Heart right ventricle (tissue), 16 donors: ENCODE measurements around the gene CELSR1. TPM values are rescaled to one million over a fixed set of nuclear protein-coding genes. Genes with fewer than 3 reads are reported as not detected.

Experiments
- ATAC-seq, 8 donors: fragments of 200-7000 bp; cut with Tn5 transposase; one replicate each; pipeline ENCODE4 v1.9.1; 2020; ENCODE audit warnings: mild to moderate bottlenecking in 8 of 8, moderate library complexity in 8 of 8, moderate number of reproducible peaks in 1 of 8
- DNase-seq, 2 donors: peaks; one replicate each; pipeline ENCODE4 v3.0.0-alpha.2; 2020
- H3K27ac ChIP-seq, 10 donors: fragments of 200-600 bp; sonication (generic) in 2 of 10; one replicate each; pipeline versions ENCODE4 v1.5.0 to v1.8.0; 2020 to 2022; ENCODE audit warnings: mild to moderate bottlenecking in 3 of 10
- H3K27me3 ChIP-seq, 7 donors: fragments of 200-600 bp; one replicate each; pipeline ENCODE4 v1.8.0; 2021 to 2022; ENCODE audit warnings: mild to moderate bottlenecking in 2 of 7
- H3K36me3 ChIP-seq, 9 donors: fragments of 200-600 bp; sonication (generic) in 1 of 9; one replicate each; pipeline versions ENCODE4 v1.5.0 to v1.8.0; 2020 to 2022; ENCODE audit warnings: mild to moderate bottlenecking in 2 of 9
- H3K4me1 ChIP-seq, 9 donors: fragments of 200-600 bp; sonication (generic) in 1 of 9; one replicate each; pipeline versions ENCODE4 v1.5.0 to v1.8.0; 2020 to 2022; ENCODE audit warnings: mild to moderate bottlenecking in 4 of 9
- H3K4me3 ChIP-seq, 10 donors: fragments of 200-600 bp; sonication (generic) in 2 of 10; one replicate each; pipeline versions ENCODE4 v1.5.0 to v1.8.0; 2020 to 2022; ENCODE audit warnings: mild to moderate bottlenecking in 7 of 10, moderate library complexity in 2 of 10
- H3K9me3 ChIP-seq, 11 donors: fragments of 200-600 bp in 10 of 11; sonication (generic) in 2 of 11; one replicate each; pipeline versions ENCODE4 v1.5.0 to v1.8.0; 2013 to 2022; ENCODE audit warnings: mild to moderate bottlenecking in 2 of 11, control low read depth in 1 of 11, moderate library complexity in 1 of 11
- WGBS, 2 donors: extraction: QIAGEN DNeasy Blood & Tissue Kit; methylation state at CpG; one replicate each; pipeline ENCODE4 v1.1.7; 2013; ENCODE audit warnings: inconsistent platforms in 1 of 2; 5-methylcytosine and 5-hydroxymethylcytosine counted together
- intact Hi-C, 10 donors: fragments of 100-400 bp; cut with DNase I; formaldehyde crosslinking; loops; one replicate each; pipeline versions ENCODE4 v1.11.1 to v1.14.2; 2022
- polyA plus RNA-seq, 2 donors: library from polyadenylated mRNA; stranded (reverse); fragments of 200-250 nt; gene quantifications; one replicate each; pipeline ENCODE4 v1.2.3, GENCODE V29; 2013
- total RNA-seq, 10 donors: library from RNA; stranded (reverse); fragmentation: NEBNext Ultra II Directional in 3 of 10; extraction: Animal tissue kit (Norgen Biotek cat#: 25700) in 3 of 10; gene quantifications; one replicate each; pipeline versions ENCODE4 v1.2.1 to v1.2.4, GENCODE V29; 2021 to 2023
- TF ChIP-seq, protein P1 (sequence below), 9 donors: fragments of 200-600 bp; sonication (generic) in 2 of 9; IDR thresholded peaks; one replicate each; pipeline versions ENCODE4 v1.5.0 to v1.8.0; 2021 to 2022; ENCODE audit warnings: antibody characterized with exemption in 9 of 9, mild to moderate bottlenecking in 5 of 9, moderate library complexity in 1 of 9
- donor health status: Arrhythmogenic right ventricular cardiomyopathy.
- donor health status: ischemic (EF 13 %, LVEDD 7.1; RV severe dilation, severe dysfunction).
- donor health status: healthy with polysubstance abuse.
- donor health status: DM: no; HTN: yes; CAD: no.
- donor health status: DM: no; HTN: no; CAD: no.
- donor health status: ischemic (EF 25% LVEDD 6.9; RV normal size, moderate dysfunction).
- donor health status: ischemic (EF 25% LVEDD 5.7; RV mildly dilated, moderate dysfunction).
- donor health status: healthy.
- donor health status: DM: yes; HTN: yes; CAD: no.
- donor health status: Ischemic cardiomyopathy.
- donor health status: ischemic (EF 35%, LVEDD 5.7; RV mildly dilated, moderate dysfunction).
- donor health status: nonischemic (EF 11% LVEDD 7.7; RV severe dilation, severe dysfunction).
- donor health status: DM: yes; HTN: yes; CAD: no.
- donor health status: PGD.
- donor health status: ischemic (EF 29% LVEDD 5.4; RV normal size, mild dysfunction).
- donor health status: nonischemic (EF 23%, LVEDD 6.1; RV moderate dilation, normal function).

Gene CELSR1
- total and polyA plus RNA-seq, 12 donors: 4.0 to 16.7 (median 11.4) TPM

DNA sequence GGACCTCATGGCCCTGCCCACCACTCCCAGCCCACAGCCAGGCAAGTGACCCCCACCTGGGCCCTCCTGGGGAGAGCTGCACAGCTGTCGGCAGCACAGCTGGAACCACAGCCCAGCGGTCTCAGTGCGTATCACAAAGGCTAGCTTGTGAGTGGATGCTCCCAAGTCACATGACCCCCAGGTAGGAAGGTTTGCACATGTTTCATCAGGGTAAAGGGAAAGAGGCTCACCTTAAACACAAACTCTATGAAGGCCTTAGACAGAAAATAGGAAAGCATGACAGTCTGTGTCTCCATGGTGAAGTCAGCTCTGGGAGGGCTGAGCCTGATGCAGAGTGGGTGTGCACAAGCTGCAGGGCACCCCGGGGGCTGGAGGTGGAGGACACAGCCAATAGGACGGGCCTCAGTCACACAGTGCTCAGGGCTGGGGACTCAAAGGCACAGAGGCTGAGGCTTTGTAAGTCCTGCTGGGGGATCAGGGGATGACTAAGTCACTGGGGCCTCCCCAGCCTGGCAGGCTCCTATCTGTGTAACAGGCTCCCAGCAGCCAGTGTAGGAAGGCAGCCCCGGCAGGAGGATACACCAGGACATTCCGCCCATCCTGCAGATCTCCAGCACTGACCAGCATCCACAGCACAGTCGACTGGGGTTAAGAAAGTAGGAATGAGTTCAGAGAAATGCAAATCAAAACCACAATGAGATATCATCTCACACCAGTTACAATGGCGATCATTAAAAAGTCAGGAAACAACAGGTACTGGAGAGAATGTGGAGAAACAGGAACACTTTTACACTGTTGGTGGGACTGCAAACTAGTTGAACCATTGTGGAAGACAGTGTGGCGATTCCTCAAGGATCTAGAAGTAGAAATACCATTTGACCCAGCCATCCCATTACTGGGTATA is 22.0 kb downstream of the CELSR1 start:
- no peak for DNase-seq
- TF ChIP-seq, protein P1, sequence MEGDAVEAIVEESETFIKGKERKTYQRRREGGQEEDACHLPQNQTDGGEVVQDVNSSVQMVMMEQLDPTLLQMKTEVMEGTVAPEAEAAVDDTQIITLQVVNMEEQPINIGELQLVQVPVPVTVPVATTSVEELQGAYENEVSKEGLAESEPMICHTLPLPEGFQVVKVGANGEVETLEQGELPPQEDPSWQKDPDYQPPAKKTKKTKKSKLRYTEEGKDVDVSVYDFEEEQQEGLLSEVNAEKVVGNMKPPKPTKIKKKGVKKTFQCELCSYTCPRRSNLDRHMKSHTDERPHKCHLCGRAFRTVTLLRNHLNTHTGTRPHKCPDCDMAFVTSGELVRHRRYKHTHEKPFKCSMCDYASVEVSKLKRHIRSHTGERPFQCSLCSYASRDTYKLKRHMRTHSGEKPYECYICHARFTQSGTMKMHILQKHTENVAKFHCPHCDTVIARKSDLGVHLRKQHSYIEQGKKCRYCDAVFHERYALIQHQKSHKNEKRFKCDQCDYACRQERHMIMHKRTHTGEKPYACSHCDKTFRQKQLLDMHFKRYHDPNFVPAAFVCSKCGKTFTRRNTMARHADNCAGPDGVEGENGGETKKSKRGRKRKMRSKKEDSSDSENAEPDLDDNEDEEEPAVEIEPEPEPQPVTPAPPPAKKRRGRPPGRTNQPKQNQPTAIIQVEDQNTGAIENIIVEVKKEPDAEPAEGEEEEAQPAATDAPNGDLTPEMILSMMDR (IDR thresholded peaks at IDR 0.05): no peak
- WGBS, 2 donors: 83 to 89% methylated on average over 10 of the region's 10 CpGs

DNA sequence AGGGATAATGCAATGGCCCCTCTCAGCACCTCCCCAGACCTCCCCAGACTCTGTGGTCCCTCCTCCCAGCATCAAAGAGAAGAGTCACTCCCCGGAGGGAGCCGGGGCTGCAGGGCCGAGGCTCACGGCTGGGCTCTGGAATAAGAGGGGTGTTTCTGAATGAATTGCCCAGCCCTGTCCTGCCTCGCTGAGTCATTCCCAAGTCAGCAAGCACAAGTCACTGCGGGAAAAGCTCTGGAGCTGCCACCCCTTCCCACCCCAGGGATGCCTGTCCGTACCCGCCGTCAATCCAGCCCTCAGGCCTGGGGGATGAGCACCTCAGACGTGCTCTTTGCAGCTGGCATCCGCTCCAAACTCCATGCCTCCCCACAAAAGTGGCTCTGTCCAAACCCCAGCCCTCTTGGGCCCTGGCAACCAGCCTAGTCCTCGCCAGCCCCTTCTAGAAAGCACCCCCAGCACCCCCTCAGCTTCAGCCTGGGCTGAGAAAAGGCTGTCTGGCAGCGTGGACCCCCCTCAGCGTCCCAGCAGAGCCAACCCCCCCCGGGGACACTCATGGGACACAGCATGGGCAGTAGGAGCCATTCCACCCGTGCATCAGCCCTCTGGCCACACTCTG is 22.7 kb downstream of the CELSR1 start:
- TF ChIP-seq, protein P1 (IDR thresholded peaks at IDR 0.05): no peak
- intact Hi-C loops: no loop called here
- ATAC-seq (no peak), DNase-seq (no peak)
- Histone ChIP-seq H3K27me3 (peaks cover 0 to 8% (median 0%) of the 10 kb centered on the region in 7 donors), H3K4me1 (peaks cover 0 to 13% (median 0%) of the 10 kb centered on the region in 9 donors), H3K36me3 (no peaks in the 10 kb centered on the region), H3K4me3 (no peak overlapping the region), H3K9me3 (no peaks in the 10 kb centered on the region), H3K27ac (no peak overlapping the region)
- WGBS, 2 donors: 78 to 84% methylated on average over 16 of the region's 16 CpGs

More for the DNA sequence above, 22.0 kb downstream of the CELSR1 start:
- H3K27ac ChIP-seq: no peak overlapping the region
- no peak for ATAC-seq
- no peak overlapping the region for H3K4me3 ChIP-seq
- intact Hi-C loops: no loop called here
- no peaks in the 10 kb centered on the region for H3K36me3 ChIP-seq
- peaks cover 0 to 2% (median 0%) of the 10 kb centered on the region in 7 donors for H3K27me3 ChIP-seq
- peaks cover 0 to 13% (median 0%) of the 10 kb centered on the region in 9 donors for H3K4me1 ChIP-seq
- H3K9me3 ChIP-seq: no peaks in the 10 kb centered on the region

DNA sequence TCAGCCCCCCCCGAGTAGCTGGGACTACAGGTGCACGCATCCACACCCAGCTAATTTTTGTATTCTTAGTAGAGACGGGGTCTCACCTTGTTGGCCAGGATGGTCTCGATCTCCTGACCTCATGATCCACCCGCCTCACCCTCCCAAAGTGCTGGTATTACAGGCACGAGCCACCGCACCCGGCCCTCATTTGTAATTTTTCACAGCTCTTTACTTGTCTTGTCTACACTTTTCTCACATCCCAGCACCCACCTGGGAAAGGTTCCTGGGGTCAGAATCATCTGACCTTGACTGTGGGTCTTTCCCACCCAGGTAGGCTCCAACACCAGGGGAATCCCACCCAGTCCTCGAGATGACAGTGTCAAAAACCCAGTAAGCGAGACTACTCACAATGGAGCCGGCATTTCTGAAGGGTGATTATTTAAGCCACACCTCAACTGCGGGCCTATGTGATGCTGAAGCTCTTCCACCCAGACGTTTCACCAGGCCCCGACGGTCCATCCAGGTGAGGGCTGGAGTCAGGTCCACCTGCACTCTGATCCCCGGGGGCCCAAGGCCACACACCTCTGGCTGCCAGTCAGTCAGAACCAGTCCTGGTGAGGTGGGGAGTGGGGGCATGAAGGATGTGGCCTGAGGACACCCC is 23.4 kb downstream of the CELSR1 start:
- H3K4me3 ChIP-seq: no peak overlapping the region
- no peaks in the 10 kb centered on the region for H3K9me3 ChIP-seq
- WGBS, 2 donors: 87 to 90% methylated on average over 16 of the region's 16 CpGs
- H3K27me3 ChIP-seq: peaks cover 0 to 8% (median 0%) of the 10 kb centered on the region in 7 donors
- TF ChIP-seq, protein P1 (IDR thresholded peaks at IDR 0.05): no peak
- no peak overlapping the region for H3K27ac ChIP-seq
- H3K36me3 ChIP-seq: no peaks in the 10 kb centered on the region
- no peak for ATAC-seq
- no peak for DNase-seq
- intact Hi-C loops: no loop called here
- peaks cover 0 to 13% (median 0%) of the 10 kb centered on the region in 9 donors for H3K4me1 ChIP-seq

- no peak for ATAC-seq
- no peaks in the 10 kb centered on the region for H3K36me3 ChIP-seq
- TF ChIP-seq, protein P1 (IDR thresholded peaks at IDR 0.05): no peak
- no peaks in the 10 kb centered on the region for H3K9me3 ChIP-seq
- H3K27me3 ChIP-seq: peaks cover 0 to 8% (median 0%) of the 10 kb centered on the region in 7 donors
- no peak for DNase-seq
- intact Hi-C loops: no loop called here
- WGBS, 2 donors: 83 to 91% methylated on average over 11 of the region's 11 CpGs
- no peak overlapping the region for H3K4me3 ChIP-seq
- H3K27ac ChIP-seq: no peak overlapping the region
- H3K4me1 ChIP-seq: peaks cover 0 to 8% (median 0%) of the 10 kb centered on the region in 9 donors
Observed at GRCh38 chr22:46512683-46513082, 24.7 kb downstream of the CELSR1 start.
